GM12878 (cell line): Measurements from ENCODE around the gene ARMC6. TPM values are rescaled to one million over a fixed set of nuclear protein-coding genes. Genes with fewer than 3 reads are reported as not detected.

ENCODE experiments used
- ATAC-seq: fragments of 200-7000 bp; cut with Tn5 transposase; 3 replicates; pipeline ENCODE4 v1.9.1; 2020; ENCODE audit warnings: mild to moderate bottlenecking, moderate library complexity
- BruUV-seq: library from RNA; stranded (reverse); fragments of 400-500 nt; replicated peaks from 2 replicates; lab custom pipeline; 2021; lab: Mats Ljungman, UMichigan
- CTCF ChIA-PET: fragments of 300-600 bp; sonication (Branson Sonifier 250); formaldehyde crosslinking; extraction: SDS; loops from one replicate; lab custom pipeline; 2021; ENCODE audit warnings: inconsistent platforms; lab: Yijun Ruan, JAX
- POLR2A ChIA-PET: fragments of 350-600 bp; formaldehyde crosslinking; extraction: SDS; loops from one replicate; lab custom pipeline; 2021; ENCODE audit warnings: inconsistent platforms; lab: Charles Lee
- RAD21 ChIA-PET: fragments of 300-600 bp; sonication (Branson Sonifier 250); formaldehyde crosslinking; loops from one replicate; lab custom pipeline; 2023; ENCODE audit warnings: antibody characterized with exemption; ENCODE audit not compliant: unreplicated experiment; lab: Charles Lee
- SMC1A ChIA-PET: fragments of 300-600 bp; sonication (Branson Sonifier 250); formaldehyde crosslinking; loops from one replicate; lab custom pipeline; 2023; ENCODE audit not compliant: unreplicated experiment, uncharacterized antibody; lab: Charles Lee
- DNase-seq: peaks from one replicate; pipeline ENCODE4 v3.0.0-alpha.2; 2011; ENCODE audit warnings: low read depth, low spot score
- FAIRE-seq: peaks from 3 replicates; lab custom pipeline; 2011; peaks lifted over from hg19 to GRCh38; lab: Jason Lieb, UNC
- H2AFZ ChIP-seq: 2 replicates; pipeline ENCODE4 v1.6.0; 2011; ENCODE audit warnings: low read depth, low read length, control low read depth; ENCODE audit not compliant: control insufficient read depth
- H3K27ac ChIP-seq: 2 replicates; pipeline ENCODE4 v1.5.1; 2011; ENCODE audit warnings: control low read depth; ENCODE audit not compliant: control insufficient read depth, insufficient read depth
- H3K27me3 ChIP-seq, 2 experiments: replicated peaks in 1 of 2; 2 replicates each; pipeline versions ENCODE4 v1.6.0 to v1.6.1; 2011; ENCODE audit warnings: low read length in 1 of 2; ENCODE audit not compliant: control insufficient read depth in 2 of 2, insufficient read depth in 2 of 2
- H3K36me3 ChIP-seq, 2 experiments: 2 replicates each; pipeline ENCODE4 v1.5.1; 2011; ENCODE audit warnings: low read length in 1 of 2; ENCODE audit not compliant: control insufficient read depth in 2 of 2, insufficient read depth in 2 of 2
- H3K4me1 ChIP-seq: 2 replicates; pipeline ENCODE4 v1.6.1; 2011; ENCODE audit warnings: mild to moderate bottlenecking, low read length, moderate library complexity, mixed read lengths; ENCODE audit not compliant: control insufficient read depth, insufficient read depth
- H3K4me2 ChIP-seq: 2 replicates; pipeline ENCODE4 v1.6.0; 2011; ENCODE audit warnings: control low read depth; ENCODE audit not compliant: control insufficient read depth, insufficient read depth
- H3K4me3 ChIP-seq: fragments of 200-600 bp; sonication (generic); 2 replicates; pipeline ENCODE4 v1.5.1; 2016
- H3K79me2 ChIP-seq: 2 replicates; pipeline ENCODE4 v1.6.0; 2011; ENCODE audit warnings: low read length; ENCODE audit not compliant: control insufficient read depth, insufficient read depth
- H3K9ac ChIP-seq: 2 replicates; pipeline ENCODE4 v1.8.0; 2011; ENCODE audit warnings: low read length, control low read depth, mixed read lengths; ENCODE audit not compliant: control insufficient read depth, insufficient read depth
- H3K9me3 ChIP-seq: replicated peaks from 3 replicates; pipeline ENCODE4 v1.5.1; 2011; ENCODE audit warnings: mild to moderate bottlenecking, low read length; ENCODE audit not compliant: control insufficient read depth, insufficient read depth
- H4K20me1 ChIP-seq: 2 replicates; pipeline ENCODE4 v1.6.0; 2011; ENCODE audit not compliant: control insufficient read depth, insufficient read depth
- ASH2L ChIP-seq: fragments of 300-600, 200-600 bp; sonication (generic); IDR thresholded peaks from 2 replicates; pipeline ENCODE4 v1.6.1; 2017; ENCODE audit warnings: low read depth, mild to moderate bottlenecking, borderline replicate concordance
- BCL3 ChIP-seq: IDR thresholded peaks from 2 replicates; pipeline ENCODE4 v1.6.1; 2011; ENCODE audit warnings: borderline replicate concordance, low read depth, mild to moderate bottlenecking, moderate library complexity, low read length; ENCODE audit not compliant: insufficient read depth, poor library complexity, severe bottlenecking
- CHD2 ChIP-seq: IDR thresholded peaks from 2 replicates; pipeline ENCODE4 v1.6.1; 2011; ENCODE audit warnings: low read depth, low read length, improper control_type of control experiment, borderline replicate concordance
- CTCF ChIP-seq, 3 experiments: IDR thresholded peaks in 2 of 3; conservative IDR thresholded peaks in 1 of 3; 2 replicates each; pipeline ENCODE4 v1.5.1; 2011; ENCODE audit warnings: low read depth in 3 of 3, low read length in 3 of 3, mild to moderate bottlenecking in 3 of 3, control low read depth in 2 of 3, moderate library complexity in 2 of 3, inconsistent platforms in 1 of 3, mixed read lengths in 1 of 3; ENCODE audit not compliant: control insufficient read depth in 2 of 3, insufficient read depth in 1 of 3; ENCODE audit errors: extremely low read depth in 1 of 3
- EP300 ChIP-seq, 2 experiments: fragments of 150-350 bp in 1 of 2; IDR thresholded peaks; 2 replicates each; pipeline ENCODE4 v1.6.1; 2011 to 2012; ENCODE audit warnings: low read depth in 2 of 2, low read length in 2 of 2, borderline replicate concordance in 1 of 2, improper control_type of control experiment in 1 of 2, inconsistent platforms in 1 of 2; ENCODE audit not compliant: control insufficient read depth in 1 of 2
- GATAD2B ChIP-seq: fragments of 450-650 bp; conservative IDR thresholded peaks from 2 replicates; pipeline ENCODE4 v1.6.1; 2017; ENCODE audit warnings: low read depth, mild to moderate bottlenecking, moderate library complexity
- IKZF2 ChIP-seq, 2 experiments: fragments of 450-650 bp; IDR thresholded peaks; 2 replicates each; pipeline ENCODE4 v1.6.1; 2017; ENCODE audit warnings: mild to moderate bottlenecking in 2 of 2, moderate library complexity in 2 of 2
- LARP7 ChIP-seq: fragments of 450-650 bp; IDR thresholded peaks from 2 replicates; pipeline ENCODE4 v1.6.1; 2017; ENCODE audit warnings: mild to moderate bottlenecking
- MLLT1 ChIP-seq: fragments of 450-650 bp; IDR thresholded peaks from 2 replicates; pipeline ENCODE4 v1.6.1; 2016; ENCODE audit warnings: mild to moderate bottlenecking
- NBN ChIP-seq: fragments of 450-650 bp; IDR thresholded peaks from 2 replicates; pipeline ENCODE4 v1.6.1; 2016
- NFYB ChIP-seq: IDR thresholded peaks from 2 replicates; pipeline ENCODE4 v1.6.1; 2011; ENCODE audit warnings: low read depth, mild to moderate bottlenecking, low read length, improper control_type of control experiment, moderate library complexity; ENCODE audit not compliant: insufficient read depth
- NRF1 ChIP-seq: conservative IDR thresholded peaks from 2 replicates; pipeline ENCODE4 v1.6.1; 2011; ENCODE audit warnings: mild to moderate bottlenecking, low read depth, low read length, improper control_type of control experiment
- SMAD5 ChIP-seq: IDR thresholded peaks from 2 replicates; pipeline ENCODE4 v1.6.1; 2016; ENCODE audit warnings: antibody characterized with exemption, low read depth
- STAT3 ChIP-seq: IDR thresholded peaks from 2 replicates; pipeline ENCODE4 v1.6.1; 2011; ENCODE audit warnings: low read depth, low read length, improper control_type of control experiment
- SUPT20H ChIP-seq: IDR thresholded peaks from 2 replicates; pipeline ENCODE4 v1.6.1; 2011; ENCODE audit warnings: low read depth, mild to moderate bottlenecking, low read length, moderate library complexity, borderline replicate concordance; ENCODE audit not compliant: control insufficient read depth
- TCF3 ChIP-seq: IDR thresholded peaks from 2 replicates; pipeline ENCODE4 v1.6.1; 2012; ENCODE audit warnings: low read depth, mild to moderate bottlenecking, low read length, borderline replicate concordance; ENCODE audit not compliant: insufficient read depth
- WRNIP1 ChIP-seq: IDR thresholded peaks from 2 replicates; pipeline ENCODE4 v1.6.1; 2011; ENCODE audit warnings: low read depth, low read length, improper control_type of control experiment, borderline replicate concordance
- WGBS: methylation state at CpG from one replicate; pipeline ENCODE4 v1.1.6; 2016; ENCODE audit warnings: low lambda C conversion rate; ENCODE audit not compliant: insufficient replicate concordance, insufficient coverage; ENCODE audit errors: missing lambda C conversion rate; 5-methylcytosine and 5-hydroxymethylcytosine counted together
- in situ Hi-C: fragments of 300-500 bp; cut with MboI; formaldehyde crosslinking; loops from 9 replicates; pipeline ENCODE4 v1.14.3; 2018; ENCODE audit warnings: mixed read lengths
- intact Hi-C: fragments of 100-400 bp; cut with micrococcal nuclease; formaldehyde crosslinking; loops from one replicate; pipeline ENCODE4 v1.14.2; 2022; ENCODE audit not compliant: unreplicated experiment
- polyA plus RNA-seq, 11 experiments: library from polyadenylated mRNA; depleted of rRNA in 4 of 11; unstranded in 6 of 11; stranded (reverse) in 5 of 11; fragments of >200 nt; fragmentation: Nextera tagmentation in 4 of 11; fragmentation: Illumina TruSeq in 1 of 11; extraction: Ambion mirVana in 4 of 11; extraction: Trizol in 1 of 11; gene quantifications; 1 replicate in 1 of 11; 2 replicates in 10 of 11; pipeline versions ENCODE4 v1.2.1 to v1.2.3, GENCODE V29; 2011 to 2016; ENCODE audit warnings: inconsistent platforms in 2 of 11, missing spikeins in 2 of 11, low read depth in 1 of 11
- total RNA-seq, 4 experiments: library from RNA; depleted of rRNA in 3 of 4; stranded (reverse); fragments of >200 nt in 3 of 4; fragmentation: Illumina TruSeq in 1 of 4; extraction: Trizol in 1 of 4; gene quantifications; 2 replicates each; pipeline versions ENCODE4 v1.2.1 to v1.2.3, GENCODE V29; 2013 to 2021

ARMC6 gene
- total and polyA plus RNA-seq, 10 of the 15 experiments (the other 5 are each of a cell fraction or from before 2014, with no cell fraction given): 1.1 to 64.4 (median 41.6) TPM

- ChIA-PET RAD21 (no interaction called here), CTCF (interaction anchor here (2.0 kb wide), 1 partner anchor 9 kb away, joined by 5 read pairs; no protein-coding TSS in a partner anchor), SMC1A (no interaction called here), POLR2A (no interaction called here)
- H3K9me3 ChIP-seq: no peaks in the 10 kb centered on the region
- H3K36me3 ChIP-seq: peaks cover 11 to 20% of the 10 kb centered on the region in 2 experiments
- no peak overlapping the region for H3K4me2 ChIP-seq
- ATAC-seq (no peak), FAIRE-seq (no peak), DNase-seq (no peak)
- no peak overlapping the region for H3K4me3 ChIP-seq
- peaks cover 10% of the 10 kb centered on the region for H3K79me2 ChIP-seq
- in situ Hi-C loops: loop anchor here (5.0 kb wide), 1 partner anchor 82 kb away; no protein-coding TSS in a partner anchor
- H4K20me1 ChIP-seq: no peaks in the 10 kb centered on the region
- intact Hi-C loops: no loop called here
- no TSS peak for BruUV-seq
- H3K27ac ChIP-seq: no peak overlapping the region
- H3K27me3 ChIP-seq: no peaks in the 10 kb centered on the region
- WGBS: 73% methylated on average over 12 of the region's 12 CpGs
- no peak overlapping the region for H2AFZ ChIP-seq
- H3K4me1 ChIP-seq: peaks cover 5% of the 10 kb centered on the region
- H3K9ac ChIP-seq: no peak overlapping the region
- no peak for TF ChIP-seq SMAD5
- TF ChIP-seq ASH2L: no peak
- TF ChIP-seq LARP7: no peak
- TF ChIP-seq NRF1: no peak
- TF ChIP-seq CHD2: no peak
- no peak for TF ChIP-seq MLLT1
- TF ChIP-seq NBN: no peak
- no peak for TF ChIP-seq CTCF (IDR thresholded peaks at IDR 0.05 in 2 of 3, conservative IDR thresholded peaks at IDR 0.05 in 1 of 3; ENCODE audit: control insufficient read depth in 2 of 3, extremely low read depth in 1 of 3, insufficient read depth in 1 of 3, low read depth in 3 of 3, low read length in 3 of 3)
- no peak for TF ChIP-seq TCF3
- TF ChIP-seq STAT3: no peak
- TF ChIP-seq SUPT20H: no peak
- TF ChIP-seq WRNIP1: no peak
- no peak for TF ChIP-seq BCL3
- no peak for TF ChIP-seq IKZF2 (IDR thresholded peaks at IDR 0.05)
- no peak for TF ChIP-seq EP300 (IDR thresholded peaks at IDR 0.05; ENCODE audit: borderline replicate concordance in 1 of 2, control insufficient read depth in 1 of 2, low read depth in 2 of 2, low read length in 2 of 2)
- no peak for TF ChIP-seq NFYB
- TF ChIP-seq GATAD2B: no peak
Observed at GRCh38 chr19:19059837-19060611, 26.6 kb downstream of the ARMC6 start.
